SHP77 (cell line): ENCODE data around the gene FEZF2.

Experiments used
- DNase-seq, 2 experiments: peaks; one replicate each; lab custom pipeline; 2025; lab: John Stamatoyannopoulos, UW

Gene FEZF2

DNA sequence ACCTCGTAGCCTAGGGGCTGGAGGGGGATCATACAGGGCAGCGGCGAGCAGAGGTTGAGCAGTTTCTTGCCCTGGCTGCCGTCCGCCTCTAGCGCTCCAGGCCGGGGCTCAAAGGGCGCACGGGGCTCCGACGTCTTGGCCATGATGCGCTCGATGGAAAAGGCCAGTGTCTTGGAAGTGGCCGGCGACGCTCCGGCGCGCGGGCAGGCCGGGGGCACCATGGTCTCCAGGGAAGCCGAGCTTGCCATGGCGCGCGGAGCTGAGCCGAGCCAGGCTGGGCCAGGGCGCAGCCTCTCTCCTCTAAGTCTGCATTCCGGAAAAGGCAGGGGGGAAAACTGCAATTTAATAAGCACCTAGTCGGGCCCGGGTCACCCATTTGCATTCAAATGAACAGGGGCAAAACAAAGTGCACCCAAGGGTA lies 719 bp downstream of the FEZF2 start:
- no peak for DNase-seq

DNA sequence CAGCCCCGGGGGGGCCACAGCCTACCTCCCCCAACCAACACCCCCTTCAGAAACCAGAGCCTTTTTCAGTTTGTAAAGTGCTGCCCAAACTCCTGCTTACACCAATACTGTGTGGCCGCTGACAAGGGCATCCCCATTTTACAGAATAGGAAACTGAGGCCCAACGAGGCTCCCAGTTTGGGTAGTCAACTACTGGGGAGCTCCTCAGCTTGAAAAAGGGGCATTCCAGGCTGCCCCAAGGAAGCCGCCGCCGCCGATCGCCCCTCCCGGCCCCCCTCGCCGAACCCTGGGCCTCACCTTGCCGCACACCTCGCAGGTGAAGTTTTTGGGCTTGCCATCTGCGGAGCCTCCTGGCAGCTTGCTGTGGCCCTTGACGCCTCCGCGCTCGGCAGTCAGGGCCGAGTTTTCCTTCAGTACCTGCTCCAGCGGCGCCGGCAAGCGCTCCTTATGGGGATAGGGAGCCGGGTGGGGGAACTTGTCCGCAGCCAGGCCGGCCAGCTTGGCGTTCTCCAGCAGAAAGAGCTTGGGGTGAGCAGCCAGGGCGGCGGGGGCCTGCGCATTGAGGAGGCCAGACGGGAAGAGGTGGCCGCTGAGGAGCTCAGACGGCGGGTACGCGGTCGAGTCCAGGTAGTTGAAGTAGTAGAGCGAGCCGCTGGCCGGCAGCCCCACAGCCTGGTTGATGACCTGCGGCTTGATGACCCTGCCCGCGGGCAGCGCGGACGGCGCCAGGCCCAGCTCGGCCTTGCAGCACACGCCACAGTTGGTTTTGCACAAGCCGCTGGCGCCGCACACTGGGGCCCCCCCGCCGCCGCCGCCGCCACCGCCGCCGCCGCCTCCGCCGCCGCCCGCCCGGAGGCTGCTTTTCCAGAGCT lies 1.4 kb downstream of the FEZF2 start:
- no peak for DNase-seq

DNA sequence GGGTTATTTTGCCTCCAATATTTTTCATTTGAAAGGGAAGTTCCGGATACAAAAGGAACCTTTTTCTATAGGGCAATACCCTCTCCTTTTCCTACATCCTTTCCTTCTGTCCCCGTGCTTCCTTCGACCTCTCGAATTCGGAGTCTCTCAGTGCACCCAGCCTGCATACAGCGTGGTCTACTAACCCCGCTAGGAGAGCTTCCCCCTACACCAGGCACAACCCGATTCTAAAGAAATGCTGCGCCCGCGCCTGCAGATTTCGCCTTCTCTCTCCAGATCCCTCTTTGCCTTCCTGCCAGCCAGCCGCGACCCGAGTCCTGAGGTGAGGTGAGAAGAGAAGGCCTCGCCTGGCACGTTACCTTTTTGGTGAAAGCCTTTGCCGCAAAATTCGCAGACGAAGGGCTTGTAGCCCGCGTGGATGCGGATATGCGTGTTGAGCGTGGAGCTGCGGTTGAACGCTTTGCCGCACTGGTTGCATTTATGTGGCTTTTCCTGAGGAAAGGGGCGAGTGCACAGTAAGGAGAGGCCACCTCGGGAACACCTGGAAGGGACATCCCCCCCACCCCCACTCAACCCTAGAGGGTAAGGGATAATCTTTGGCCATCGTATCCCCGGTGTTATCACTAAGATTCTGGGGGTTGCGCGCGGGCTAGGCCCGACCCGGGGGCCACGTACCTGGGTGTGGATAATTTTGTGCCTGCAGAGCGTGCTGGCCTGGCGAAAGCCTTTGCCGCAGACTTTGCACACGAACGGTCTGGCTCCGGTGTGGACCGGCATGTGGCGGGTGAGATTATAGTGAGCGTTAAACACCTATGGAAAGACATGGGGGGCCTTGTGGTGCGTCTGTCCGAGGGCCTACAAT lies 2.3 kb downstream of the FEZF2 start:
- DNase-seq = no peak

DNA sequence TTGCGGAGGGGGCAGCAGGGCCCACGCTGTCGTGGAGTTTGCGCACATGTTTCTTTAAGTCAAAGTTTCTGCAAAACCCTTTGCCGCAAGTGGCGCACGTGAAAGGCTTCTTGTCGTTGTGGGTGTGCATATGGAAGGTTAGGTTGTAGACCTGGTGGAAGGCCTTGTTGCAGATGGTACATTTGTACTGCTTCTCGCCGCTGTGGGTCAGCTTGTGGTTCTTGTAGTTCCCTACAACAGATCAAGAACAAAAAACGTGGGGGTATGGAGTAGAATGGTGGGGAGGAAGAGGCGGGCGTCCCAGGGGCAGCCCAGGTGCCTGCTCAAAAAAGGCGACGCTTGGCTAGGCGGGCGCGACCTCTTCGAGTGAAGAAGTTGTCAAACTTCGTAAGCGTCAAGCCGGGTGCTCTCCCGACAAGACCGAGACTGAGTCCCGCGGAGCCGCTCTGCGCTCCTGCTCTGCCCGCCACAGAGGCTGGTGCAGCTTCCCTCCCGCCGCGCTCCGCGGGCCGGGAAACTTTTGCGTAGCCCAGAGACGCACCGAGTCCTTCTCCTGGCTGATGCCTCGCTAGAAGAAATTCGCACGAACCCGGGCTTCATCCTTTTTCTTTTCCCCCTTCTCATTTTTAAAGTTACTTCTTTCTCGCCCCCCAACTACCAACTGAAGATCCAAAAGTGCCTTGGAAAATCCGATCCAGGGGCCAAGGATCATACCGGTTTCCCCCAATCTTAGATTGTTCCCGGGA lies 3.1 kb downstream of the FEZF2 start:
- no peak for DNase-seq

DNA sequence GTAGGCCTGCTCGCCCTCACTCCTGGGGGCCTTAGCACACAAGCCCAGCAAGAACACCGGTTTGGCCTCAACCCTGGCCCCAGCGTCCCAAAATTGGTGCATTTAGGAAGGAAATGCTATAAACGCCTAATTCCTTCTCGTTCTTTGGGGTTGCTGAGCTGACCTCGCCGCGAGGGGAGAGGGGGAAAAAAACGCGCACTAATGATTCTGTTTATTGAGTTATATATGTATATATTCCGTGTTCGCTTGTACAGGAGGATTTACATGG lies 3.9 kb downstream of the FEZF2 start:
- DNase-seq = no peak

DNA sequence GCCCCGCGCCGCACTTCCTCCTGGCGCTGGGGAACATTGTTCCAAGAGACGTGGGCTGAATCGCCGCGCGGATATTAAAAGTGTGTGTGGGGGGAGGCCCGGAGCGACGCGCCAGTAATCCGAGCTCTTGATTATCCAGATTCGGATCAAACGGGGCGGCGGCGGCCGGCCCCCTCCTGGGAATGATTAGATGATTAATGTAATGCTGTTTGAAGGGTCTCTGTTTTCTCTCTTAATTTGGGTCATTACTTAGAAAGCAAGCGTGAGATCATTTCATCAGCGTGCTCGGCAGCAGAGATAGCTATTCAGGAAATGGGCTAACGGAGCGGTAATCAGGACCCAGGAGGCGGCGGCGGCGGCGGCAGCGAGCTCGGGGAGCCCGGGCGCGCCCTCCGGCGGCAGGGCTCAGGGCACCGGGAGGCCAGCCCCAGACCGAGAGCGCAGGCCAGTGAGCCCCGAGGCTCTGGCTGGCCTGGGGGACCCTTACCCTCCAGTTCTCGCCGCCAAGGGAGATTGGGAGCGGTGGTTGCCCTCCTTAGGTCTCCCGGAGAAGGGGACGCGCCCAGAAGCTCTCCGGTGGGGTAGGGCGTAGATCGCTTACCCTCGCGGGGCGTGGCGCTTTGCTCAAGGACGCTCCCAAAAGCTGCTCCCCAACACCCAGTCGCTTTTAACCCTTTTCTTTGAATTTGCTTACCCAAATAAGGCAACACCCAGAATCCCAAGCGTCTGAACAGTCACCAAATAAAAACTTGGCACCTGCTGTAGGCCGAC lies 4.5 kb downstream of the FEZF2 start:
- DNase-seq = no peak

DNA sequence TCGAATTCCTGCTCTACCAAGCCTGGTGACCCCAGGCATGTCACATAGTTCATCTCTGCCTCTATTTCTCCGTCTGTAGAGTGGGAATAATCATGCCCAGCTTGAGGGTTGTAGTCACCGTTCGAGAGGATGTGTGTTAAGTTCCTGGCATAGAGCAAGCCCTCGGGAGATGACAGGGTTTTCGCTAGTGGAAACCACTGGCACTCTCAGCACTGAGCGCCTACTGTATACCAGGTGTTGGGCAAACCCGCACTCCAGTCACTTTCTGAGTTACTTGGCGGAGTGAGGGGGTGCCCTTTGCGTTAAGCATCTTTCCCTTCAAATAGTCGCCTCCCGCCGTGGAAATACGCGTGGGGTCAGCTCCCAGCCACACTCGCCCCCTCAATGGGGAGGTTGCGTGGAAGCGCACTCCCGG lies 5.1 kb downstream of the FEZF2 start:
- no peak for DNase-seq

DNA sequence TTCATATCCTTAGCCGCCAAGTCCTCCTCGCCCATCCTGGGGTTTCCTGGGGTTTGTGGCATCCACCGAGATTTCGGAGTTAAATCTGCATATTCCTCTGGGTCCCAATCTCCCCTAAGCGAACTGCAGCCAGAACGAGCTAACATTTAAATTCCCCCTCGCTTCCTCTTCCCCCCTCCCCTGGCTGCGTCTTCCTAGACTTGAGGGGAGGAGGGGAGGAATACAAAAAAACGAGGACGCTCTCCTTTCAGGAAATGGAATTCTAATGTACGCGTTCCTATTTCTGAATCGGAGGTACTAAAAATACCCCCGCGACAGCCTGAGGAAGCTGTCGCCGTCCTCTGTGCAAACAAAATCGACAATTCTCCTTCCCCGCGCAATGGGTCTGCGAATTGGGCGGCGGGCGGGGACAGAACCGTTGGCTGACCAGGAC lies 5.6 kb downstream of the FEZF2 start:
- no peak for DNase-seq

DNA sequence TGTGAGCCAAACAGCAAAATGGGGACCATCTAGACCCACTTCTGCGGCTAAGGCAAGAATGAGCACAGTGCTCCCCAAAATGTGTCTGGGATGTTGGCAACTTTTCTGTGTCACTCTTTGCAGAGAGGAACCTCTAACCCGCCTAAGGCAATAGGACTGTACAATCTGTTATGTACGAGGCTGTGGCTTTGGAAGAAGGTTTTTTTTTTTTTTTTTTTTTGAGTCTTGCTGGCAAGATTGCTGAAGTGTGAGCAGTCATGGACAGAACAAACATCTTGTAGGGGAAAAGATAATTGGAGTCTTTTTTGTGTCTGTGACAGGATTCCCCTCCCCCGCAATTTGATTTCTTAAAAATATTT lies 7.2 kb downstream of the FEZF2 start:
- DNase-seq = no peak

DNA sequence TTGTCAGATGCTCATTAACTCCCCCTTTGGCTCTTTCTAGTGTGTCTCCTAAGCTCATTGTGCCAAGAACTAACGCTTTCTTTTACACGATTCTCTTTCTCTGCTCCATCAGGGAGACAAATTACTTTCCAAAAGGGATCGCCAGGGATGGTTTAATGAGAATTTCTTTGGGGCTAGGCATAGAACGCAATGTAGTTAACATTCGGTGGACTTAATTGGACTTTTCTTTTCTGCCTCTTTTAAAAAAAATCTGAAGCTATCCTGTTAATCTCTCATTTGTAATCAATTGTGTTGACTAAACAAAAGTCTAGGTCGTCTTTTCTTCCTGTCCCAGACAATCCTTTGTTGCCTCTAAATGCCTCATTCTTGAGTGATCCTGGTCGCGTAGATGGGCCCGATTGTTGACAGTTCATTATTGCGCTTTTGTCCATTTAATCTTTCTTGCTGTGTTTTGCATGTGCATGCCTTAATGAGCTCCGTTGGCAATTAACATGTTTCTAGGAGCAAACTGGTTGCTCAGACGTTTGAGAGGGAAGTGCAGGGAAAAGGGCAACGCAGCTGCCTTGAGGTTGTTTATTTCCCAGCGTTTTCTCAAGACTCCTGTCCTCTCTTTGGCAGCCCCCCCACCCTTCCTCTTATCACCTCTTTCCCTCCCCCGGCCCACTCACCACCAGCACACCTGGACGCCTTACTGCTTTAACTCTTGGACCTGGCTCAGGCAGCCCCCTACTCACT lies 7.8 kb downstream of the FEZF2 start:
- no peak for DNase-seq

DNA sequence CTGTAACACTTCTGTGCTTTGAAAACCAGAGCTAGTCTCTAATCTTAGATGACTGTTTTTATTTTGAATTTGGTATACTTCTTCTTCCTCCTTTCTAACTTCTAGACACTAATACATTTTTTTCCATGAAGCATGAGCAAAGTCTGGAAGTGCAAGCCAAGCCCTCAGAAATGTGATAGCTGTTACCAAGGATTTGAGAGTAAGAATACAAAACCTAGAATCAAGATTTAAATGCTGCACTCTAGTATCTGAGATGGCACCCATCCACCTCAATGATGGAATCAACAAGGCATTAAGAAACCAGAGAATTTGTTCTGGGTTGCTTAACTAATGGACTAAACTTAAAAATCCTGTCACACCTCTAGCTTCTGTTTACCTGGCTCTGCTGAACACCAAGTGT lies 9.2 kb downstream of the FEZF2 start:
- DNase-seq = no peak

DNA sequence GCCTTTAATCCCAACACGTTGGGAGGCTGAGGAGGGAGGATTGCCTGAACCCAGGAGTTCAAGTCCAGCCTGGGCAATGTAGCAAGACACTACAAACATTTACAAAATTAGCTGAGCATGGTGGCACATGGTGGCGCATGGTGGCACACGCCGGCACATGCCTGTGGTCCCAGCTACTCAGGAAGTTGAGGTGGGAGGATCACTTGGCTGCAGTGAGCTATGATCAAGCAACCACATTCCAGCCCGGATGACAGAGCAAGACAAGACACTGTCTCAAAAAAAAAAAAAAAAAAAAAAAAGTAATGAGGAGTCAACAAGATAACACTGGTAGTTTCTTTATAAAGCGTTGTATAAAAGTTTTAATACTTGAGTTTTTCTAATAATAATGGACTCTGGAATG lies 10.1 kb downstream of the FEZF2 start:
- no peak for DNase-seq

DNA sequence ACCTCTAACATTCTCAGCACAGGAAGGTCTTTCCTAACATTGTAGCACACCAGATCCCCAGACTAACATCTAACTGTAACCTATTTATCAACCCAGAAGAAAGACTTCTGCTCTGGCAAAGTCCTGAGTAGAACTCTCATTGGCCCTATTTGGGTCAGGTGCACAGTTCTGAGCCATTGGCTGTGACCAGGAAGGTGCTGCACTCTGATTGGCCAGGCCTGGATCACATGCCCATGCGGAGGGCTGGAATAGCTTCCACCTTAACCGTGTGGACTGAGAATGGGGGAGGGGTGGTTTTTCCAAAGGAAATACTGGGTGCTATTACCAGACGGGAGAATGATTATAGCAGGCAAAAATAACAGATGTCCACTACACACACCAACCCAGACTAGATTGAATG lies 11.5 kb downstream of the FEZF2 start:
- DNase-seq = no peak

DNA sequence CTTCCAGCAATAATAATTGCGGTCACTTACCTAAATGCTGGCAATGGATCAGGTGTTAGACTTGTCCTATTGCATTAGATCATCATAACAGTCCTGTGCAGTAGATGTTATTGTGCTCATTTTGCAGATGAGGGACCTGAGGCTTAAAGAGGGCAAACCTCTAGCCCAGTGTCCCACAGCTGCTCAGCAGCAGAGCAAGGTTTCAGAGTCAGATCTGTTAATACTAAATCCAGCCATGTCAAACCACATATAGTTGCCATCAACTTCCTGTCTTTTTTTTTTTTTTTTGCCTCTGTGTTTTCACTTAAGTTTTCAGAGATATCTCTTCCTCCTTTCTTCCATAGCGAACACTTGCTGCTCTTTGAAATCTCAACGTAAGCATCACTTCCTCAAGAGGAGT lies 12.1 kb downstream of the FEZF2 start:
- no peak for DNase-seq

DNA sequence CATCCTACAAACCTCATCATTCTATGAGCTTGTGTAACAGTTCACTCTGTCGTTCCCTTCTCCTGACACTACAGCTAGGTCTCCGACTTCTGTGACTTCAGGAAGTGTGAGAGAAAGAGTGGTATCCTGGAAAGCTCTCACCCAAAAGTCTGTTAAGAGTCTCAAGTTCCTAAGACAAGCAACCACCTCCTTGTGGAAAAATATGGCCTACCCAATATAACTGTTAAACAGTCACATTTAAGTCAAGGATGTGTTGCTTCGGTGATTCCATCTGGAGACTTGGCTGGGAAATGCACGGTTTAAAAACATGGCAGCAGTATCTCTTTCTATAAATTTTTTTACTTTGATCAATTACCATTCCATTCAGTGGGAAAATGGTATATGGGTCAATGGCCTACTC lies 13.8 kb downstream of the FEZF2 start:
- DNase-seq = no peak

DNA sequence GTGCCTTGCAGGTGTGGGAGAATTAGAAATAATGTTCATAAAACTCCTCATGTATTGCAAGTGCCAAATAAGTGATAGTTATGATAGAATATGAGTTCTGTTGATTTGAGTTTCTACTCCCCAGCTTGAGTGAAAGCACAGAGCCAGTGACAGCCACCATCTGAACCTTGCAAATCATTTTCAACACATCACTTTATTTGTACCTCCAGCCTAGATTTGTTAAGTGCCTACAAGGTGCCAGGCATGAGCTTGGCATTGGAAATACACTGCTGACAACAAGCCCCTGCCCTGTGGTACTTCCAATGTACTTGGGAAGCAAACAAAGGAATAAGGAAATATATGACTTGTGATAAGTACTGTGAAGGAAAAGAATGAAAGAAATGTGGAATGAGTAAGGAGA lies 17.0 kb downstream of the FEZF2 start:
- no peak for DNase-seq

DNA sequence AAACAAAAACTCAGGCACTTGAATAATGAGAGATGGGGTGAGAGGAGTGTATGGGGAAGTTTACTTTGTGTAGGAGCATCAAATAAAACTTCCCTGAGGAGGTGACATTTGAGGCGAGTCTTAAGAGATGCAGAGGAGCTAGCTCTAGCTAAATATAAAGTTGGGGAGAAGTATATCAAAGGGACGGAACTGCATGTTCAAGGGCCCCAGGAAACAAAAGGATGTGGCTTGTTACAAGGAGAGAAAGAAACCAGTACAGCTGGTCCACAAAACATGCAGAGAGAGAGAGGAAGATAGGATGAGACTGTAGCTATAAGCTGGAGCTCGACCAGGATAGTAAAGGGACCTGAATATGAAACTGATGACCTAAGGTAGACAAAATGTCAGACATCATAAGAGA lies 17.6 kb downstream of the FEZF2 start:
- no peak for DNase-seq

DNA sequence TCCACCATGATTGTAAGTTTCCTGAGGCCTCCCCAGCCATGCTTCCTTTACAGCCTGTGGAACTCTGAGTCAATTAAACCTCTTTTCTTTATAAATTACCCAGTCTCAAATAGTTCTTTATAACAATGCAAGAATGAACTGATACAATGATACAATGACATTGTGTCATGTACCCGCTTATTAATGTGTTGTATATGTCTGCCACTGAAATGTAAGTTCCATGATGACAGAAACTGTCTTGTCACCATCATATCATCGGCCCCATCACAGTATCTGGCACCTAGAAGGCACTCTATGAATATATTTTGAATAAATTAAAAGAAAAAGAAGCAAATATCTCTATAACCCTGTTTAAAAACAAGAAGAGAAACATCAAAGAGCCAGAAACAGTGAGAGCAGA lies 29.6 kb downstream of the FEZF2 start:
- DNase-seq = no peak

DNA sequence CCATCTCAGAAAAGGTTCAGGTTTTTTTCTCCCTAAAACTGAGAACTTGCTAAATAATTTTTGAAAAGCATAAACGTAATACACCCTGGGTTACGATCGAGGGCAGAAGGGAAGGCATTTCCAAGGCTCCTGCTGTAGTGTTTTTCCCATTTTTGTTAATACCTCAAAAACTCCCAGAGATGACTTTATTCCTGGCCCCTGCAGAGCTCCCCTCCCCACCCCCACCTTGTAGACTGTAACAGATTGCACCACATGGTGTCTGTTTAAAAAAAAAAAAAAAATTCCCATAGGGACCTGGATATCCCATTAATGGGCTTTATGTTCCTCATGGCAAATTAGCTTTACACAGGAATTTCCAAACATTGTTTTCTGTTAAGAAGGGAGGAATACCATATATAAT lies 38.2 kb downstream of the FEZF2 start:
- no peak for DNase-seq

DNA sequence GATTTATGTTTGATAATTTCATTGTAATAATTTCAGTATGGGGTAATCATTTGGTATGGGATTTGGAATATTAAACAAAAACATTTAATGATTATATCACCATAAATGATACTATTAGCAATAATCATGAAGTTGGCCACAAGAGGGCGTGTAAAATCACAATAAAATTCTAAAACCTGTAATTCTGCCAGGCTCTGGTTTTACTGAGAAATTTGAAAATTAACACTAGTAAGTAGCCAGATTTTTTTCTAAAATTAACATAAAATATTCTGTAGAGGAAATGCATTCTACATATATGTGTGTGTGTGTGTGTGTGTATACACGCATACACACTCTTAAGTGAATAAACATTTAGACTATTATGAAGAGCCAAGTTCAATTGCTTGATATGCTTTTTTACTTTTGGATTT lies 40.5 kb downstream of the FEZF2 start:
- no peak for DNase-seq

DNA sequence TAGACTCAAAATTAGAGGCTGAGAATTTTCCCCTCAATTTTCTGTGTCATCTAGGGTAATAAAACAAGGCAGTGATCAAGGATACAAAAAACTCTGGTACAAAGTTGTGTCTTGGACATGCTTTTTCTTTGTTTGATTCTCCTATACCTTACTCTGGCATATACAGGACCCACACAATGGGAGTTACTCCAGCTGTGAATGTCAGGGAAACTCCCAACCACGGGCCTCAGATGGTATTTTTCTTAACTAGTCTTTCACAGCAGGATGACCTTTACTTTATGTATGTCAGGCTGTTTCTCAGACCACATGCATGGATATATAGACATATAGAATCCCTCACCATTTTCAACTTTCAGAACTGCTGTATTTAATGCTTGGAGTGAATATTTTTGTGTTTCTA lies 41.3 kb downstream of the FEZF2 start:
- no peak for DNase-seq
